Gastrocnemius medialis (tissue), 4 donors: Measurements from ENCODE around the gene TMEM114.

Source experiments
- CTCF ChIP-seq, 5 experiments: fragments of 450-650 bp in 3 of 5; fragments of 200-600 bp in 2 of 5; sonication (generic) in 2 of 5; IDR thresholded peaks in 4 of 5; conservative IDR thresholded peaks in 1 of 5; 1 replicate in 4 of 5; 2 replicates in 1 of 5; pipeline ENCODE4 v1.5.1; 2016 to 2019; ENCODE audit warnings: antibody characterized with exemption in 5 of 5, mild to moderate bottlenecking in 3 of 5, moderate library complexity in 3 of 5
- POLR2A ChIP-seq, 2 donors: fragments of 450-650 bp; IDR thresholded peaks; one replicate each; pipeline ENCODE4 v1.6.1; 2017; ENCODE audit warnings: antibody characterized with exemption in 2 of 2, mild to moderate bottlenecking in 2 of 2, moderate library complexity in 2 of 2

DNA sequence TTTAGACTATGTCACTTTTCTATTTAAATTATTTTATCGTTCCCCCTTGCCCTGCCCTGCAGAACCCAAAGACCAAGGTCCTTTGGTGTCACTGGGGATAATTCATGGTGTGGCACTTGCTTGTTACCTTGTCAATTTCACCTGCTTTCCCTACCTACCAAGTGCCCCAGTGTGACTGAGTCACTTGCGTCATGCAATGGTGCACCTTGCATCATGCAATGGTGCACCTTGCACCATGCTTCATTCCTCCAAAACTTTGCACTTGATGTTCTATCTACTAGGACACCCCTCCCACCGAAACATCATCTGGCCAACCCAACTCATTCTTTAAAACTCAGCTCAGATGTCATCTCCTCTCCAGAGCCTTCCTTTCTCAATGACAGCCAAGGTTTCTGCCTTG is 47.1 kb downstream of the TMEM114 start:
- TF ChIP-seq CTCF (IDR thresholded peaks at IDR 0.05 in 4 of 5, conservative IDR thresholded peaks at IDR 0.05 in 1 of 5) (no peak), POLR2A (IDR thresholded peaks at IDR 0.05) (no peak)
